T-helper 2 cell (primary cell): ENCODE data around the gene PAM.

Experiments
- DNase-seq, 5 experiments: peaks; one replicate each; pipeline versions ENCODE4 v3.0.0 to v3.0.0-alpha.2; 2012 to 2022

PAM gene

DNA sequence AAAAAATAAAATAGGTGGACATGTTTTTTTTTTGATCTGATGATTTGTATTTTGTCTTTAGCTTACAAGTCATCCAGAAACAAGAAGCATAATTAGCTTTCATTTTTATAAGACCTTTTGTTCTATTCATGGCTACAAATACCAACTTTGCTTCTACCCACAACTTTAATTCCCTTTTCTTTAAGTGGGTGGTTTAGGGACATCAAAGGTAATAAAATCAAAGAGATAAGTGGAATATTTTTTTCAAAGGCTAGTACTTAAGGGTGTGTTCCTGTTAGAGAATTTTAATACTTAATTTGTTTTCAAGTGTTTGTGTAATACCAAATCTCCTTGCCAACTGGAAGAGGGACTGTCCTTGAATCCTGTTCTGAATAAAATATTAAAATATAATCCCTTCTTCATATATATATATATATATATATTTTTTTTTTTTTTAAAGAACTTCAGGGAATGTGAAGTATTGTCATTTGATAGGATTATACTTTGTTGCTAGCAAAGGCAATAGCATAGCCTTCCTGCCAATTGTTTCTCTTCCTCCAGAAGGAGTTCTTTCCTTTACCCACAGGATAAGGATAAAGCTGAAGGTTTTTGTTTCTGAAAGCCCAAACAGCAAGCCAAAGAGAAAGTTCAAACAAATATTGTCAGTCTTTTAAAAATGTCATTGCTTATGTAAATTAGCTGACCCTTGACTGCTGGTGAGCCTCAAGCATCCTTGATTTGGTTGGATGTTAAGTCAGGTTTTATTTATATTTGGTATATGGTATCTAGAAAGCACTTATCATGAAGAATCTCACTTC is 108.9 kb downstream of the PAM start:
- no peak for DNase-seq

DNA sequence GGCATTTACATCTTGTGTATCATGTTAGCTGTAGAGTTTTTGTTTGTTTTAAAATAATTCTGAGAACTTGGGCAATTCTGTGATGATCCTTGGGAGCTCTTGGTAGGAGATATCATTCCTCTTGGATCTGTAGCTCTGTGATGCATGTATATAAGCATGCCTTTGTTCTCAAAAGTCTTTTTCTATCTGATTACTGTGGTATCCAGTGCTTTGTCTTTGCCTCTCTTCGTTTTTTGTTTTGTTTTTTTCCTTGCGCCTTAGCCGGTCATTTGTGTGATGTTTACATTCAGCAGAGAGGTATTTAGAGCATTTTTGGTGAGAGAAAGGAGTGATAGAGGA is 110.0 kb downstream of the PAM start:
- no peak for DNase-seq

- peak in 2 of 5 experiments; percentile 25 to 40 for DNase-seq
These were observed 110.6 kb downstream of the PAM start for GRCh38 chr5:102865510-102866236.

- DNase-seq = no peak
These were observed 111.1 kb downstream of the PAM start for GRCh38 chr5:102866237-102866600.

DNA sequence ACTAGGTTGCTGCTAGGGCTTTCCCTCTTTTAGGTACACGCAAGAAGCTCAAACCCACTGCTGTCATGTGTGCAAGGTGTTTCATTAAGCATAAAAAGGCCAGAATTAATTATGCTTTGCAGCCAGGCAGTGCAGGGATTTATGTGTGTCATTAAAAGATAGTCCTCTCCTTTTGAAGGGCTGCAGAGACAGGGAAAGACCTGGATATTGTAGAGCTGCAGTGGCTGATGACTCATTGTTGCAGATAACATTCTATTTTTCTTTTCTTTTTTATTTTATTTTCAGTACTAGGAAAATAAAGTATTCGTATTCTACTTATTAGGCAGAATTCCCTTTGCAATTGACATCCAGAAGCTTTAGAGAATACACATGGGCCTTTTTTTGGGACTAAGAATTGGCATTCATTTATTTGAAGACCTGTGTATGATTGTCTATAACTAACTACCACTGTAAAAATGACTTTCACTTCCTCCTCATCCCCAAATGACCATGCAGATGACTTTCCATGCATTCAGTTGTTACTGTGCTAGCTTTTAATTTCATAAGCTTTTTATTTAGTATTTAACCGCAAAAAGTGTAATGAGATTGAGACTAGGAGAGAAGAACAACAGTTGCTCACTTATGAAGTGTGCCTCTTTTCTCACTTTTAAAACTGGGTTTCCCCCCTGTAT is 113.0 kb downstream of the PAM start:
- DNase-seq = no peak

GRCh38 chr5:102869230-102869629 is 114.1 kb downstream of the PAM start:
- DNase-seq = no peak

- DNase-seq = no peak
These were observed 118.4 kb downstream of the PAM start for GRCh38 chr5:102873379-102873932.

GRCh38 chr5:102874054-102874453 is 118.9 kb downstream of the PAM start:
- DNase-seq = no peak

GRCh38 chr5:102875721-102876123 is 120.6 kb downstream of the PAM start:
- DNase-seq = no peak

GRCh38 chr5:102876610-102877009 is 121.5 kb downstream of the PAM start:
- DNase-seq = no peak

- DNase-seq = no peak
These were observed 124.6 kb downstream of the PAM start for GRCh38 chr5:102879741-102880140.

GRCh38 chr5:102886586-102886985 is 131.5 kb downstream of the PAM start:
- no peak for DNase-seq

DNA sequence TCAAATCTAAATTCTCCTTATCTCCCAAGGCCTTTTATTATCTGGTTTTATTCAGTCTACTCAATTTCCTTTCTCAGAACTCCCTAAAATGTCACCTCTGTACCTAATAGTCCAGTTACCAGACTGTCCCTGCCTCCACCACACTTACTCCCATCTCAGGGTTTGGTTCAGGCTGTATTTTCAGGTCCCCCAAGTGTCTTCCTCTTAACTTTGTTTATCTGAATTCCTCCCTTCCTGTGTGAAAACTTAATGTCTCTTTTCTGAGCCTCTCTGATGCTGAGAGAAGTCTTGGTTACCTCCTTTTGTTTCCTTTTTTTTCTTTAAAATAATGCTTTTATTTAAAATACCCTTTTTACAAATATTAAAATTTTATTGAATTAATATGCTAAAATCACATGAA is 133.4 kb downstream of the PAM start:
- no peak for DNase-seq

- no peak for DNase-seq
These were observed 133.9 kb downstream of the PAM start for GRCh38 chr5:102889033-102889432.

DNA sequence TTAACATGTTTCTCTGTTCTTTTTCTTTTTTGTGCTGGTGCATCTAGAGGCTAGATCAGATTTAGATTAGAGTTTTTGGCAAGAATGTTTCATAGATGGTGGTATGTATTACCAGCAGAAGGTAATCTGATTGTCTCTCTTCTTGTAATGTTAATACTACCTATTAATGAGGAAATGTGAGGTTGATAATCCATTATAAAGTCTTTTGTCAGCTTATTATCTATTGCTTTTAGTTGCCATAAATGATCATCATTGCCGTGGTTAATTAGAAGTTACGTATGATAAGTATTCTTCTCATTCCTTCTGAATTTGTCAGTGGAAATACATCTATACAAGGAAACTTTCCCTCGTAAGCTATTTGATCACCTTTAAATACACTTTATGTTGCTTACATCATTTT is 135.0 kb downstream of the PAM start:
- no peak for DNase-seq

- DNase-seq = no peak
These were observed 136.1 kb downstream of the PAM start for GRCh38 chr5:102891175-102891574.

DNA sequence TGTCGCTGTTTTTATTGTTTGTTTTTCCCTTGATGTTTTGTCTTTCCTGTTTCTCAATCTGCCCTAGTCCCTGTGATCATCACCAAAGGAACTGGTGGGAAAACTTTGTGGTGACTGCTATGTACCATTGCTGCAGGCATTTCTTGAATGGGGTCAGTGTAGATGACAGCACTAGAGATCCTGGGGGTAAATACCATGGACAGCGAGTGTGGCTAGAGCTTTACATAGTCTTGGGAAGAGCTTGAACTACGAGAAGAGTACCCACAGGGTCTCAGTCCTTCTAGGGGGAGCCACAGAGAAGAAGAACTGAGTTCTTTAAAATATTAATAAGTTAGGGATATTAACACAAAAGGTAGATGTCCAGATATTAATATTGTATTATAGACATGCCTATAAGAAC is 138.8 kb downstream of the PAM start:
- no peak for DNase-seq

DNA sequence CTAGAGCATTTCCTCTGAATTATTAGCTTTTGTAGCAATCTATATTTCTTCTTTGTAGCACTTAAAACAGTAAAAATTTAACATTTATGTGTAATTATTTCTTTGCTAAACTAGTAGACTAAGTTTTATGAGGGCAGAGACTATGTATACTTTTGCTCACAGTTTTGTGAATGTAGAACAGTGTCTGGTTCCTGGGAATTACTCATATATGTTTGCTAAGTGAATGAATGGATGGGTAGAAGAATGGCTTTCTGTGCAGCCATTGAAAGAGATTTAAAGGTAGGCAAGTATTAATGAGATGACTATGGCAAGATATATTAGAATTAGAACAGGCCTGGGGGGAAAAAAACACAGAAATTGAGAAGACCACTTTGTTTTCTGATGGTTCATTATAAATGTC is 140.1 kb downstream of the PAM start:
- no peak for DNase-seq

GRCh38 chr5:102895976-102896375 is 140.9 kb downstream of the PAM start:
- no peak for DNase-seq

DNA sequence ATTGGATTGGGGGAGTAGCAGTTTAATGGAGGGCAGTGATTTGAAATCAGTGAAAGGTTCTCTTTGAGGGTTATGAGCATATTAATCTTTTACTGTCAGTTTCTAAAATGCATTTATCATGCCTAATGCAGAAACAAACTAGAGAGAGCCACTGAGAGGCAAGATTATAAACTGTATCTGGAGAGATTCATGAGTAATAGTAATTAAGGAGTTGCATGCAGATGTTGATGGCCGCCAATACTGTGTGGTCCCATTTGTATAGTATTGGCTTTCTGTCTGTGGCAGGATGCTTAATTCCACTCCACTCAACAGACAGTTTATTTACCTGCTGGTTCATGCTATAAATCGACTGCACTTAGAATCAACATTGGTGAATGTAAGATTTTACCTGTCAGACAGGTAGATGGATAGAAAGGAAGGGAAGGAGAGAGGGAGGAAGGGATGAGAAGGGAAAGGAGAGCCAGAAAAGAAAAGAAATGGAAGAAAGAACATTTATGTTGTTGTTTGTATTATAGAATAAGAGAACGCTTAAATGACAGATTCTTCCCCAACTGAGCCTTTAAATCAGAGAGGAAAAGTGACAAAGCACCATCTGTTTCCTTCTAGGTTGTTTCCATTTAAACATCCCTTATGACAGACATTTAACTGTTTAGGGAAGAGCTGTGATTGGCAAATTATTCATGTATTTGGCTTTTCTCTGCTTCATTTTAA is 146.5 kb downstream of the PAM start:
- DNase-seq = no peak

DNA sequence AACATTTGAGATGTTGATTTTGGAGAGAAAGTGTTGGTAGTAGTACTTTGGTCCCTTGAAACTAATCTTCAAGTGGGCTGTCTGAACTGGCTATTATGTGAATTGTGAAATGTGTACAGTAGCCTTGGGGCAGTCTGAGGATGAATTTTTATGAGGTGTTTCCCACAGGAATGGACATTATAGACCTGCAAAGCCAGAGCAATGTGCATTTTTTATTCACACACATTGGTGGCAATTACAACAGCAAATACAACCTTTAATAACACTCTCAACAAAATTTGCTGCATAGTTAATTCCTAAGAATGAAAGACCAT is 147.0 kb downstream of the PAM start:
- DNase-seq = no peak

DNA sequence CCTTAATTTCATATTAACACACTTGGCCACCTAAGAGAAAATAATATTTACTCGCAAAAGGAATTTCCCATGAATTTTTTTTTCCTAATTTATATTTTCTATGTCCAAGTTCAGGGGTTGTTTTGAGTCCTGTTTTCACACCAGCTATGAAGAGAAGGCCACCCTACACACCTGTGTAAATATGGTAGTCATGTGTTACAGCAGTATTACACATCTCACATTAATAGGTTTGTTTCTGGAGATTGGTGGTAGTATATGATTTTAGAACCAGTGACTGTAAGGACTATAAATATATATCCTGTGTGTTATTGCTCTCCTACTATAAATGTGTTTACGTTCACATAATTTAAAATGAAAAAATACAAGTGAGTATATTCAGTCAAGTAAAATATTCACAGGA is 147.5 kb downstream of the PAM start:
- DNase-seq = no peak
